GM12891 (cell line): Measurements from ENCODE around the gene ZNF716.

Source experiments
- PAX5 ChIP-seq: IDR thresholded peaks from 2 replicates; pipeline ENCODE4 v1.6.1; 2011; ENCODE audit warnings: low read length, moderate library complexity, mild to moderate bottlenecking; ENCODE audit not compliant: insufficient read depth, severe bottlenecking
- POLR2A ChIP-seq: IDR thresholded peaks from 2 replicates; pipeline ENCODE4 v1.6.1; 2011; ENCODE audit warnings: low read depth, low read length, control low read depth
- POLR2AphosphoS5 ChIP-seq: IDR thresholded peaks from 2 replicates; pipeline ENCODE4 v1.6.1; 2011; ENCODE audit warnings: low read depth, low read length, control low read depth
- TAF1 ChIP-seq: IDR thresholded peaks from 2 replicates; pipeline ENCODE4 v1.6.1; 2011; ENCODE audit warnings: low read depth, low read length, control low read depth

GRCh38 chr7:57432583-57432982 lies 17.4 kb upstream of the ZNF716 start:
- TF ChIP-seq POLR2A: no peak
- no peak for TF ChIP-seq POLR2AphosphoS5
- no peak for TF ChIP-seq TAF1
- no peak for TF ChIP-seq PAX5
